Measurements from ENCODE around the gene RNF40. TPM values are rescaled to one million over a fixed set of nuclear protein-coding genes. Genes with fewer than 3 reads are reported as not detected.

The RNF40 gene
- total RNA-seq, result 10 to 100 TPM; 60.2 to 63.5 TPM

GRCh38 chr16:30761928-30762902, at the start of gene RNF40, which contains the start of gene CFAP119:
Gene RNF40, plus strand, starts transcription at chr16:30762322. Its CDS starts 224 bp downstream, at chr16:30762546.
Gene CFAP119, minus strand, starts transcription at chr16:30762062. Its CDS starts 314 bp downstream, at chr16:30761748.
- Mint-ChIP-seq H3K36me3 (ENCODE audit: insufficient read depth in 2 of 2) (peaks cover 3 to 16% of the 10 kb centered on the region in 2 donors), H3K27ac (peak within 1 kb of the TSS; percentile 93), H3K27me3 (ENCODE audit: low read depth) (no peaks in the 10 kb centered on the region), H3K4me1 (ENCODE audit: low read depth) (peaks cover 28% of the 10 kb centered on the region), H3K9me3 (no peaks in the 10 kb centered on the region), H3K4me3 (peak within 1 kb of the TSS; percentile 93 to 97)
- DNase-seq, result peak; percentile 95 to 96
- peak; percentile 94 to 97 for ATAC-seq (replicated peaks in 1 of 2)

GRCh38 chr16:30715750-30716445, 46.2 kb upstream of the RNF40 start:
- Mint-ChIP-seq H3K27me3 (ENCODE audit: low read depth) (no peaks in the 10 kb centered on the region), H3K9me3 (peaks cover 0 to 3% of the 10 kb centered on the region in 2 donors), H3K4me1 (ENCODE audit: low read depth) (peaks cover 36% of the 10 kb centered on the region), H3K36me3 (ENCODE audit: insufficient read depth in 2 of 2) (peaks cover 27 to 59% of the 10 kb centered on the region in 2 donors), H3K4me3 (peak overlapping the region; percentile 58 to 92), H3K27ac (peak overlapping the region; percentile 99)
- ATAC-seq (replicated peaks in 1 of 2) (peak; percentile 99), DNase-seq (peak; percentile 61 to 68)

GRCh38 chr16:30720086-30720485, 42.0 kb upstream of the RNF40 start:
- no peak for ATAC-seq (replicated peaks in 1 of 2)
- Mint-ChIP-seq H3K27ac (no peak overlapping the region), H3K27me3 (ENCODE audit: low read depth) (no peaks in the 10 kb centered on the region), H3K36me3 (ENCODE audit: insufficient read depth in 2 of 2) (peaks cover 25 to 64% of the 10 kb centered on the region in 2 donors), H3K9me3 (peaks cover 0 to 3% of the 10 kb centered on the region in 2 donors), H3K4me1 (ENCODE audit: low read depth) (peaks cover 17% of the 10 kb centered on the region), H3K4me3 (no peak overlapping the region)
- DNase-seq, result no peak

- peaks cover 11% of the 10 kb centered on the region for H3K4me1 Mint-ChIP-seq (ENCODE audit: low read depth)
- H3K4me3 Mint-ChIP-seq, result no peak overlapping the region
- no peaks in the 10 kb centered on the region for H3K27me3 Mint-ChIP-seq (ENCODE audit: low read depth)
- DNase-seq (no peak), ATAC-seq (replicated peaks in 1 of 2) (no peak)
- peak overlapping the region; percentile 36 for H3K27ac Mint-ChIP-seq
- H3K9me3 Mint-ChIP-seq, result peaks cover 0 to under 1% of the 10 kb centered on the region in 2 donors
- H3K36me3 Mint-ChIP-seq (ENCODE audit: insufficient read depth in 2 of 2), result peaks cover 22 to 61% of the 10 kb centered on the region in 2 donors
Observed at GRCh38 chr16:30720694-30721093, 41.4 kb upstream of the RNF40 start.

GRCh38 chr16:30721167-30721566, 41.0 kb upstream of the RNF40 start:
- DNase-seq (no peak), ATAC-seq (replicated peaks in 1 of 2) (no peak)
- peaks cover 20 to 61% of the 10 kb centered on the region in 2 donors for H3K36me3 Mint-ChIP-seq (ENCODE audit: insufficient read depth in 2 of 2)
- peak overlapping the region; percentile 0 for H3K27ac Mint-ChIP-seq
- H3K4me3 Mint-ChIP-seq, result no peak overlapping the region
- H3K9me3 Mint-ChIP-seq, result no peaks in the 10 kb centered on the region
- H3K27me3 Mint-ChIP-seq (ENCODE audit: low read depth), result no peaks in the 10 kb centered on the region
- peaks cover 6% of the 10 kb centered on the region for H3K4me1 Mint-ChIP-seq (ENCODE audit: low read depth)

GRCh38 chr16:30721606-30722005, 40.5 kb upstream of the RNF40 start:
- Mint-ChIP-seq H3K27me3 (ENCODE audit: low read depth) (no peaks in the 10 kb centered on the region), H3K27ac (peak overlapping the region; percentile 0), H3K9me3 (no peaks in the 10 kb centered on the region), H3K4me1 (ENCODE audit: low read depth) (peaks cover 2% of the 10 kb centered on the region), H3K36me3 (ENCODE audit: insufficient read depth in 2 of 2) (peaks cover 16 to 58% of the 10 kb centered on the region in 2 donors), H3K4me3 (no peak overlapping the region)
- DNase-seq (no peak), ATAC-seq (replicated peaks in 1 of 2) (no peak)

- H3K27me3 Mint-ChIP-seq (ENCODE audit: low read depth), result no peaks in the 10 kb centered on the region
- ATAC-seq (replicated peaks in 1 of 2) (no peak), DNase-seq (no peak)
- no peaks in the 10 kb centered on the region for H3K4me1 Mint-ChIP-seq (ENCODE audit: low read depth)
- no peak overlapping the region for H3K4me3 Mint-ChIP-seq
- peaks cover 18 to 54% of the 10 kb centered on the region in 2 donors for H3K36me3 Mint-ChIP-seq (ENCODE audit: insufficient read depth in 2 of 2)
- H3K27ac Mint-ChIP-seq, result no peak overlapping the region
- H3K9me3 Mint-ChIP-seq, result no peaks in the 10 kb centered on the region
Observed at GRCh38 chr16:30722443-30722842, 39.7 kb upstream of the RNF40 start.

GRCh38 chr16:30722916-30723315, 39.2 kb upstream of the RNF40 start:
- H3K27ac Mint-ChIP-seq, result no peak overlapping the region
- H3K4me3 Mint-ChIP-seq, result no peak overlapping the region
- ATAC-seq (replicated peaks in 1 of 2) (no peak), DNase-seq (no peak)
- H3K27me3 Mint-ChIP-seq (ENCODE audit: low read depth), result no peaks in the 10 kb centered on the region
- H3K4me1 Mint-ChIP-seq (ENCODE audit: low read depth), result no peaks in the 10 kb centered on the region
- H3K36me3 Mint-ChIP-seq (ENCODE audit: insufficient read depth in 2 of 2), result peaks cover 18 to 51% of the 10 kb centered on the region in 2 donors
- no peaks in the 10 kb centered on the region for H3K9me3 Mint-ChIP-seq

GRCh38 chr16:30723725-30724355, 38.3 kb upstream of the RNF40 start:
- DNase-seq, result no peak
- Mint-ChIP-seq H3K4me1 (ENCODE audit: low read depth) (no peaks in the 10 kb centered on the region), H3K27ac (peak overlapping the region; percentile 60), H3K36me3 (ENCODE audit: insufficient read depth in 2 of 2) (peaks cover 18 to 50% of the 10 kb centered on the region in 2 donors), H3K9me3 (no peaks in the 10 kb centered on the region), H3K4me3 (no peak overlapping the region), H3K27me3 (ENCODE audit: low read depth) (no peaks in the 10 kb centered on the region)
- no peak for ATAC-seq (replicated peaks in 1 of 2)

- H3K27ac Mint-ChIP-seq, result peak overlapping the region; percentile 43
- no peaks in the 10 kb centered on the region for H3K9me3 Mint-ChIP-seq
- no peaks in the 10 kb centered on the region for H3K4me1 Mint-ChIP-seq (ENCODE audit: low read depth)
- H3K4me3 Mint-ChIP-seq, result no peak overlapping the region
- ATAC-seq (replicated peaks in 1 of 2) (no peak), DNase-seq (no peak)
- H3K36me3 Mint-ChIP-seq (ENCODE audit: insufficient read depth in 2 of 2), result peaks cover 18 to 54% of the 10 kb centered on the region in 2 donors
- H3K27me3 Mint-ChIP-seq (ENCODE audit: low read depth), result no peaks in the 10 kb centered on the region
Observed at GRCh38 chr16:30724641-30725417, 37.3 kb upstream of the RNF40 start.

GRCh38 chr16:30725418-30725792, 36.7 kb upstream of the RNF40 start:
- Mint-ChIP-seq H3K9me3 (no peaks in the 10 kb centered on the region), H3K36me3 (ENCODE audit: insufficient read depth in 2 of 2) (peaks cover 16 to 49% of the 10 kb centered on the region in 2 donors), H3K27ac (peak overlapping the region; percentile 43), H3K27me3 (ENCODE audit: low read depth) (no peaks in the 10 kb centered on the region), H3K4me3 (no peak overlapping the region), H3K4me1 (ENCODE audit: low read depth) (no peaks in the 10 kb centered on the region)
- ATAC-seq (replicated peaks in 1 of 2), result no peak
- DNase-seq, result no peak

- H3K36me3 Mint-ChIP-seq (ENCODE audit: insufficient read depth in 2 of 2), result peaks cover 14 to 35% of the 10 kb centered on the region in 2 donors
- no peaks in the 10 kb centered on the region for H3K27me3 Mint-ChIP-seq (ENCODE audit: low read depth)
- H3K9me3 Mint-ChIP-seq, result no peaks in the 10 kb centered on the region
- DNase-seq (no peak), ATAC-seq (replicated peaks in 1 of 2) (no peak)
- no peak overlapping the region for H3K27ac Mint-ChIP-seq
- no peak overlapping the region for H3K4me3 Mint-ChIP-seq
- H3K4me1 Mint-ChIP-seq (ENCODE audit: low read depth), result peaks cover 4% of the 10 kb centered on the region
Observed at GRCh38 chr16:30728321-30728720, 33.8 kb upstream of the RNF40 start.

Measured in activated T-cell treated with anti-CD3 and anti-CD28 coated beads, Interleukin-2, amount 50 U/mL, for 72 hours (primary cell).